Upper lobe of left lung (tissue), 6 donors: Measurements from ENCODE around the gene PDE8A. TPM values are rescaled to one million over a fixed set of nuclear protein-coding genes. Genes with fewer than 3 reads are reported as not detected.

Source experiments
- ATAC-seq, 2 donors: fragments of 200-7000 bp; cut with Tn5 transposase; one replicate each; pipeline ENCODE4 v1.9.1; 2022; ENCODE audit warnings: mild to moderate bottlenecking in 2 of 2, moderate library complexity in 2 of 2; ENCODE audit not compliant: low FRiP score in 2 of 2
- DNase-seq, 2 donors: peaks; one replicate each; pipeline ENCODE4 v3.0.0-alpha.2; 2019 to 2020
- H3K27ac ChIP-seq, 4 donors: fragments of 200-600 bp; sonication (generic); one replicate each; pipeline ENCODE4 v1.5.1; 2016 to 2019
- H3K27me3 ChIP-seq, 4 donors: fragments of 200-600 bp; sonication (generic); one replicate each; pipeline ENCODE4 v1.5.1; 2017 to 2019
- H3K36me3 ChIP-seq, 4 donors: fragments of 200-600 bp; sonication (generic); one replicate each; pipeline ENCODE4 v1.5.1; 2016 to 2019
- H3K4me1 ChIP-seq, 4 donors: fragments of 200-600 bp; sonication (generic); one replicate each; pipeline ENCODE4 v1.5.1; 2018 to 2019
- H3K4me3 ChIP-seq, 4 donors: fragments of 200-600 bp; sonication (generic); one replicate each; pipeline ENCODE4 v1.5.1; 2017 to 2019; ENCODE audit warnings: mild to moderate bottlenecking in 2 of 4, moderate library complexity in 1 of 4
- H3K9me3 ChIP-seq, 4 donors: fragments of 200-600 bp; sonication (generic); one replicate each; pipeline ENCODE4 v1.5.1; 2018 to 2019
- CTCF ChIP-seq, 6 experiments: fragments of 450-650 bp in 4 of 6; fragments of 200-600 bp in 2 of 6; sonication (generic) in 2 of 6; IDR thresholded peaks; one replicate each; pipeline ENCODE4 v1.5.1; 2016 to 2019; ENCODE audit warnings: antibody characterized with exemption in 6 of 6
- EP300 ChIP-seq, 4 donors: sonication (generic); formaldehyde crosslinking; IDR thresholded peaks; one replicate each; pipeline ENCODE4 v1.5.1; 2017; ENCODE audit warnings: antibody characterized with exemption in 4 of 4, control low read depth in 2 of 4
- POLR2A ChIP-seq, 4 donors: fragments of 450-650 bp; IDR thresholded peaks; one replicate each; pipeline ENCODE4 v1.5.1; 2016 to 2017; ENCODE audit warnings: antibody characterized with exemption in 4 of 4, mild to moderate bottlenecking in 2 of 4
- POLR2AphosphoS5 ChIP-seq, 2 donors: sonication (generic); formaldehyde crosslinking; IDR thresholded peaks; one replicate each; pipeline ENCODE4 v1.5.1; 2017; ENCODE audit warnings: antibody characterized with exemption in 2 of 2
- WGBS, 2 donors: methylation state at CpG; one replicate each; pipeline ENCODE4 v1.1.5; 2017 to 2018; 5-methylcytosine and 5-hydroxymethylcytosine counted together
- total RNA-seq, 6 donors: library from RNA; depleted of rRNA in 4 of 6; stranded (reverse); fragments of >200 nt in 4 of 6; gene quantifications; one replicate each; pipeline versions ENCODE4 v1.1.0 to v1.2.1, GENCODE V29; 2016 to 2021
- donor health status: DM: no; HTN: no; CAD: no; lungs with moderate emphysema.
- donor health status: DM: no; HTN: yes; CAD: no; lungs with severe emphysema.

Gene PDE8A
- total RNA-seq, 6 donors from 2014 or later = 36.5 to 66.0 (median 48.4) TPM

GRCh38 chr15:85164841-85165466 lies 183.3 kb downstream of the PDE8A start:
- no peak overlapping the region for H3K27ac ChIP-seq

GRCh38 chr15:85167568-85167967 lies 185.9 kb downstream of the PDE8A start:
- WGBS, 2 donors = 57 to 63% methylated on average over 4 of the region's 4 CpGs

More at GRCh38 chr15:85164841-85165466, 183.3 kb downstream of the PDE8A start:
- Histone ChIP-seq H3K36me3 (no peaks in the 10 kb centered on the region), H3K4me3 (no peak overlapping the region), H3K27me3 (peaks cover 0 to 5% (median 0%) of the 10 kb centered on the region in 4 donors), H3K9me3 (peaks cover 0 to 4% (median 0%) of the 10 kb centered on the region in 4 donors), H3K4me1 (peaks cover 0 to 10% (median 7%) of the 10 kb centered on the region in 4 donors)
- TF ChIP-seq CTCF (IDR thresholded peaks at IDR 0.05) (no peak), POLR2A (IDR thresholded peaks at IDR 0.05) (no peak), EP300 (IDR thresholded peaks at IDR 0.05) (no peak), POLR2AphosphoS5 (IDR thresholded peaks at IDR 0.05) (no peak)
- ATAC-seq (no peak), DNase-seq (peak in 1 of 2 donors; percentile 24)
- 62 to 63% methylated on average over 7 of the region's 7 CpGs for WGBS, 2 donors

GRCh38 chr15:85168642-85169173 lies 187.1 kb downstream of the PDE8A start:
- DNase-seq (peak; percentile 82 to 92), ATAC-seq (peak; percentile 53 to 92)
- peak overlapping the region in 3 of 4 donors; percentile 26 to 39 (median 32) for H3K4me3 ChIP-seq
- TF ChIP-seq EP300 (IDR thresholded peaks at IDR 0.05) = no peak
- peak; percentile 18 to 59 (median 40) for TF ChIP-seq CTCF (IDR thresholded peaks at IDR 0.05)
- TF ChIP-seq POLR2A (IDR thresholded peaks at IDR 0.05) = no peak
- TF ChIP-seq POLR2AphosphoS5 (IDR thresholded peaks at IDR 0.05) = no peak
- H3K4me1 ChIP-seq = peaks cover 0 to 10% (median 7%) of the 10 kb centered on the region in 4 donors
- WGBS, 2 donors = 4 to 15% methylated on average over 19 to 20 of the region's 20 CpGs
- peaks cover 0 to 19% (median 13%) of the 10 kb centered on the region in 4 donors for H3K9me3 ChIP-seq
- H3K27ac ChIP-seq = no peak overlapping the region
- peaks cover 0 to 5% (median 0%) of the 10 kb centered on the region in 4 donors for H3K27me3 ChIP-seq
- H3K36me3 ChIP-seq = no peaks in the 10 kb centered on the region

More at GRCh38 chr15:85167568-85167967, 185.9 kb downstream of the PDE8A start:
- H3K9me3 ChIP-seq = peaks cover 0 to 16% (median 13%) of the 10 kb centered on the region in 4 donors
- TF ChIP-seq POLR2A (IDR thresholded peaks at IDR 0.05) (no peak), EP300 (IDR thresholded peaks at IDR 0.05) (no peak), CTCF (IDR thresholded peaks at IDR 0.05) (no peak), POLR2AphosphoS5 (IDR thresholded peaks at IDR 0.05) (no peak)
- H3K4me1 ChIP-seq = peaks cover 0 to 10% (median 7%) of the 10 kb centered on the region in 4 donors
- no peak overlapping the region for H3K27ac ChIP-seq
- no peak for DNase-seq
- H3K27me3 ChIP-seq = peaks cover 0 to 5% (median 0%) of the 10 kb centered on the region in 4 donors
- H3K4me3 ChIP-seq = no peak overlapping the region
- ATAC-seq = no peak
- H3K36me3 ChIP-seq = no peaks in the 10 kb centered on the region

GRCh38 chr15:85171736-85172135 lies 190.1 kb downstream of the PDE8A start:
- ATAC-seq = no peak
- 88 to 93% methylated on average over 4 of the region's 4 CpGs for WGBS, 2 donors
- no peak overlapping the region for H3K27ac ChIP-seq

More at GRCh38 chr15:85171736-85172135, 190.1 kb downstream of the PDE8A start:
- TF ChIP-seq POLR2A (IDR thresholded peaks at IDR 0.05) (no peak), EP300 (IDR thresholded peaks at IDR 0.05) (no peak), POLR2AphosphoS5 (IDR thresholded peaks at IDR 0.05) (no peak), CTCF (IDR thresholded peaks at IDR 0.05) (no peak)
- Histone ChIP-seq H3K4me3 (no peak overlapping the region), H3K36me3 (no peaks in the 10 kb centered on the region), H3K27me3 (peaks cover 0 to 5% (median 0%) of the 10 kb centered on the region in 4 donors), H3K9me3 (peaks cover 0 to 19% (median 11%) of the 10 kb centered on the region in 4 donors), H3K4me1 (peaks cover 0 to 10% (median 5%) of the 10 kb centered on the region in 4 donors)
- DNase-seq = no peak
